Gastroesophageal sphincter (tissue), 4 donors: ENCODE measurements around the gene MTHFD1L. TPM values are rescaled to one million over a fixed set of nuclear protein-coding genes. Genes with fewer than 3 reads are reported as not detected.

Experiments used
- ATAC-seq: fragments of 150-250 bp; one replicate; pipeline ENCODE4 v1.9.1; 2016; ENCODE audit warnings: mild to moderate bottlenecking, moderate library complexity
- H3K27ac ChIP-seq, 4 donors: fragments of 200-600 bp; sonication (generic) in 3 of 4; 1 replicate in 3 of 4; 2 replicates in 1 of 4; pipeline ENCODE4 v1.5.1; 2016 to 2019
- H3K27me3 ChIP-seq: fragments of 200-600 bp; sonication (generic); one replicate; pipeline ENCODE4 v1.5.1; 2019
- H3K36me3 ChIP-seq, 2 donors: fragments of 200-600 bp; sonication (generic); one replicate each; pipeline ENCODE4 v1.5.1; 2019; ENCODE audit warnings: control low read depth in 1 of 2
- H3K4me1 ChIP-seq, 3 donors: fragments of 200-600 bp; sonication (generic); 1 replicate in 2 of 3; 2 replicates in 1 of 3; pipeline ENCODE4 v1.5.1; 2016 to 2019; ENCODE audit warnings: control low read depth in 2 of 3
- H3K4me3 ChIP-seq, 2 donors: fragments of 200-600 bp; sonication (generic); one replicate each; pipeline ENCODE4 v1.5.1; 2019; ENCODE audit warnings: mild to moderate bottlenecking in 1 of 2, moderate library complexity in 1 of 2
- H3K9me3 ChIP-seq, 3 donors: fragments of 200-600 bp; sonication (generic); one replicate each; pipeline ENCODE4 v1.5.1; 2017 to 2019; ENCODE audit warnings: control low read depth in 2 of 3
- CTCF ChIP-seq, 4 experiments: fragments of 200-600 bp in 2 of 4; fragments of 450-650 bp in 2 of 4; sonication (generic) in 1 of 4; IDR thresholded peaks; one replicate each; pipeline ENCODE4 v1.5.1; 2017 to 2019; ENCODE audit warnings: antibody characterized with exemption in 4 of 4, mild to moderate bottlenecking in 2 of 4, moderate library complexity in 2 of 4
- EP300 ChIP-seq: sonication (generic); formaldehyde crosslinking; IDR thresholded peaks from one replicate; pipeline ENCODE4 v1.6.1; 2017; ENCODE audit warnings: antibody characterized with exemption, mild to moderate bottlenecking
- POLR2A ChIP-seq, 2 donors: fragments of 450-650 bp; IDR thresholded peaks; one replicate each; pipeline ENCODE4 v1.6.1; 2017; ENCODE audit warnings: antibody characterized with exemption in 2 of 2, mild to moderate bottlenecking in 2 of 2, moderate library complexity in 1 of 2
- POLR2AphosphoS5 ChIP-seq: sonication (generic); formaldehyde crosslinking; IDR thresholded peaks from one replicate; pipeline ENCODE4 v1.6.1; 2017; ENCODE audit warnings: antibody characterized with exemption
- WGBS, 2 donors: methylation state at CpG; one replicate each; pipeline ENCODE4 v1.1.5; 2018; ENCODE audit warnings: low coverage in 1 of 2; 5-methylcytosine and 5-hydroxymethylcytosine counted together
- total RNA-seq, 4 donors: library from RNA; depleted of rRNA; stranded (reverse); fragments of >200 nt; gene quantifications; one replicate each; pipeline ENCODE4 v1.1.0, GENCODE V29; 2016

Gene MTHFD1L
- total RNA-seq, 4 donors from 2014 or later, result 1.2 to 10.8 (median 4.0) TPM

- ATAC-seq, result no peak
These were observed 29.5 kb downstream of the MTHFD1L start for GRCh38 chr6:150894935-150895552.

GRCh38 chr6:150895928-150896632 lies 30.6 kb downstream of the MTHFD1L start:
- ATAC-seq, result no peak
- H3K4me1 ChIP-seq, result peaks cover 0 to 5% (median 0%) of the 10 kb centered on the region in 3 donors
- WGBS, 2 donors, result 72 to 100% methylated on average over 1 to 4 of the region's 4 CpGs

More at GRCh38 chr6:150894935-150895552, 29.5 kb downstream of the MTHFD1L start:
- H3K4me3 ChIP-seq, result no peak overlapping the region
- TF ChIP-seq EP300 (no peak), POLR2A (IDR thresholded peaks at IDR 0.05) (no peak), POLR2AphosphoS5 (no peak), CTCF (IDR thresholded peaks at IDR 0.05) (no peak)
- H3K4me1 ChIP-seq, result peaks cover 0 to 5% (median 0%) of the 10 kb centered on the region in 3 donors
- 65 to 72% methylated on average over 4 to 5 of the region's 12 CpGs for WGBS, 2 donors
- H3K27ac ChIP-seq, result peak overlapping the region in 2 of 4 donors; percentile 2 to 32
- no peaks in the 10 kb centered on the region for H3K27me3 ChIP-seq
- H3K36me3 ChIP-seq, result no peaks in the 10 kb centered on the region
- H3K9me3 ChIP-seq, result no peaks in the 10 kb centered on the region

GRCh38 chr6:150897400-150897943 lies 32.0 kb downstream of the MTHFD1L start:
- peaks cover 0 to 5% (median 0%) of the 10 kb centered on the region in 3 donors for H3K4me1 ChIP-seq
- H3K27ac ChIP-seq, result no peak overlapping the region
- no peak overlapping the region for H3K4me3 ChIP-seq
- no peaks in the 10 kb centered on the region for H3K36me3 ChIP-seq
- H3K27me3 ChIP-seq, result no peaks in the 10 kb centered on the region
- TF ChIP-seq CTCF (IDR thresholded peaks at IDR 0.05) (no peak), POLR2AphosphoS5 (no peak)
- WGBS, 2 donors, result 91 to 98% methylated on average over 5 to 6 of the region's 7 CpGs
- ATAC-seq, result no peak
- no peaks in the 10 kb centered on the region for H3K9me3 ChIP-seq

More at GRCh38 chr6:150895928-150896632, 30.6 kb downstream of the MTHFD1L start:
- no peak overlapping the region for H3K4me3 ChIP-seq
- no peaks in the 10 kb centered on the region for H3K9me3 ChIP-seq
- H3K36me3 ChIP-seq, result no peaks in the 10 kb centered on the region
- TF ChIP-seq EP300 (no peak), CTCF (IDR thresholded peaks at IDR 0.05) (no peak)
- H3K27ac ChIP-seq, result no peak overlapping the region
- no peaks in the 10 kb centered on the region for H3K27me3 ChIP-seq

- no peaks in the 10 kb centered on the region for H3K27me3 ChIP-seq
- H3K36me3 ChIP-seq, result no peaks in the 10 kb centered on the region
- TF ChIP-seq EP300 (no peak), POLR2A (IDR thresholded peaks at IDR 0.05) (no peak), POLR2AphosphoS5 (no peak), CTCF (IDR thresholded peaks at IDR 0.05) (no peak)
- WGBS, 2 donors, result 62 to 66% methylated on average over 7 to 9 of the region's 11 CpGs
- peaks cover 0 to 5% (median 0%) of the 10 kb centered on the region in 3 donors for H3K4me1 ChIP-seq
- no peaks in the 10 kb centered on the region for H3K9me3 ChIP-seq
- ATAC-seq, result no peak
- H3K27ac ChIP-seq, result no peak overlapping the region
- H3K4me3 ChIP-seq, result no peak overlapping the region
These were observed 33.1 kb downstream of the MTHFD1L start for GRCh38 chr6:150898399-150899170.
